Fibroblast of lung (primary cell): ENCODE measurements around the gene LBHD2. TPM values are rescaled to one million over a fixed set of nuclear protein-coding genes. Genes with fewer than 3 reads are reported as not detected.

Source experiments
- DNase-seq, 2 donors: peaks; one replicate each; pipeline versions ENCODE4 v3.0.0 to v3.0.0-alpha.2; 2010; ENCODE audit warnings: low read depth in 2 of 2
- H2AFZ ChIP-seq: 2 replicates; pipeline ENCODE4 v1.5.1; 2012; ENCODE audit warnings: low read length, control low read depth, inconsistent platforms
- H3K27ac ChIP-seq: 2 replicates; pipeline ENCODE4 v1.5.1; 2011; ENCODE audit warnings: low read length, control low read depth; ENCODE audit not compliant: insufficient read depth
- H3K27me3 ChIP-seq: 2 replicates; pipeline ENCODE4 v1.5.1; 2011; ENCODE audit warnings: mild to moderate bottlenecking, low read length; ENCODE audit not compliant: control insufficient read depth, insufficient read depth
- H3K36me3 ChIP-seq: 2 replicates; pipeline ENCODE4 v1.5.1; 2011; ENCODE audit warnings: low read length; ENCODE audit not compliant: control insufficient read depth, insufficient read depth
- H3K4me1 ChIP-seq: 2 replicates; pipeline ENCODE4 v1.5.1; 2011; ENCODE audit warnings: low read length; ENCODE audit not compliant: control insufficient read depth, insufficient read depth; ENCODE audit errors: extremely low read depth
- H3K4me2 ChIP-seq: 2 replicates; pipeline ENCODE4 v1.5.1; 2011; ENCODE audit warnings: low read length, control low read depth; ENCODE audit not compliant: insufficient read depth; ENCODE audit errors: extremely low read depth
- H3K4me3 ChIP-seq, 4 experiments: fragments of 200-600 bp in 1 of 4; sonication (generic) in 1 of 4; replicated peaks in 1 of 4; 2 replicates each; pipeline ENCODE4 v1.5.1; 2011 to 2016; ENCODE audit warnings: low read length in 4 of 4, low read depth in 3 of 4, mild to moderate bottlenecking in 3 of 4, control low read depth in 2 of 4, inconsistent platforms in 1 of 4, mixed read lengths in 1 of 4; ENCODE audit not compliant: insufficient read depth in 1 of 4; ENCODE audit errors: control extremely low read depth in 1 of 4
- H3K79me2 ChIP-seq: 2 replicates; pipeline ENCODE4 v1.5.1; 2012; ENCODE audit warnings: mild to moderate bottlenecking, low read length, inconsistent platforms; ENCODE audit not compliant: control insufficient read depth, insufficient read depth
- H3K9ac ChIP-seq: 2 replicates; pipeline ENCODE4 v1.5.1; 2011; ENCODE audit warnings: mild to moderate bottlenecking, low read length, control low read depth; ENCODE audit not compliant: insufficient read depth
- H3K9me3 ChIP-seq: 2 replicates; pipeline ENCODE4 v1.5.1; 2012; ENCODE audit warnings: low read depth, low read length; ENCODE audit not compliant: control insufficient read depth, insufficient read depth
- H4K20me1 ChIP-seq: 2 replicates; pipeline ENCODE4 v1.5.1; 2011; ENCODE audit warnings: low read length; ENCODE audit not compliant: control insufficient read depth, insufficient read depth; ENCODE audit errors: extremely low read depth
- EZH2 ChIP-seq: IDR thresholded peaks from 2 replicates; pipeline ENCODE4 v1.5.1; 2012; ENCODE audit warnings: low read length, control low read depth, mild to moderate bottlenecking; ENCODE audit errors: missing control alignments
- polyA plus RNA-seq, 2 donors: library from polyadenylated mRNA; depleted of rRNA in 1 of 2; stranded (reverse) in 1 of 2; unstranded in 1 of 2; fragments of >200 nt; gene quantifications; 2 replicates each; pipeline ENCODE4 v1.2.1, GENCODE V29; 2011 to 2012; ENCODE audit warnings: missing spikeins in 1 of 2
- total RNA-seq: library from RNA; depleted of rRNA; stranded (reverse); fragments of >200 nt; gene quantifications from 2 replicates; pipeline ENCODE4 v1.2.1, GENCODE V29; 2014
- TF ChIP-seq, protein P1 (sequence below), 2 donors: IDR thresholded peaks in 1 of 2; conservative IDR thresholded peaks in 1 of 2; 1 replicate in 1 of 2; 2 replicates in 1 of 2; pipeline ENCODE4 v1.5.1; 2011 to 2012; ENCODE audit warnings: low read length in 2 of 2, control low read depth in 1 of 2, inconsistent platforms in 1 of 2, low read depth in 1 of 2, mild to moderate bottlenecking in 1 of 2

Gene LBHD2
- total and polyA plus RNA-seq, 2 donors (not counting 1 experiment from before 2014, with no cell fraction given): not detected

DNA sequence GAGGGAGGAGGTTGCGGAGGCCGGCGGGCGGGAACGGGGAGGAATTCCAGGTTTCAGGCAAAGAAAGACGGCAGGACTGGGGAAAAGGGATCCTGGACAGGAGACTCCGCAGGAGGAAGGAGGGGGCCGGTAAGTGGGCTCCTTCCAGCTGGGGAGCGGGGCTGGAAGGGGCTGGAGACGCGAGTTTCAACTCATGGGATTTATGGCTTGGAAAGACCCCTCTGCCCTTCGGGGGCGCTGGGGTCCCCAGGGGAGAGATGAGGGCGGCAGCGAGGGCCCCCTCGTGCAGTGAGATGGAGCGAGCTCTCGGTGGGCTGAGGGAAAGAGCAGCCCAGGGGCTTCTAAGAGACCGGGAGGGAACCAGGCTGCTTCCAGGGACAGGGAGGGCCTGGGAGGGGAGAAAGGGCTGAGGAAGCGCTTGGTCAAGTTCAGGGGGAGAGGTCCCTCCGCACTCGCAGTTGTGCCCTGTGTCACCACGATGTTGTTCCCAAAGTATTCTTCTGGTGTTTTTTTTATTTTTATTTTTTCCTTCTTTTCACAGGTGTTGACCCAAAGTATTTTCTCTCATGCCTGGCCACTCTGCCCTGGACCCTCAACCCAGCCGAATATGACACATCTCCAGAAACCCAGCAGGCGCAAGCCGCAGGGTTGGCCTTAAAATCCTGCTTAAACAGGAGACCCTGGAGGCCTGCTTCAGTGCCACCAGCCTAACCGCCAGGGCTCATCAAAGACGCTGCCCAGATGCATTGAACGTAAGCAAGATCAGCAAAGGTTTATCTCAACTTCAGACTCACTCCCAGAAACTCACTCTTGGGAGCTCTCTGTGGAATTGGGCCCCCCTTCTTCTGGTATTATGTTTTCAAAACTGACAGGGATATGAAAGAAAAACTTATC is 55.4 kb downstream of the LBHD2 start:
- Histone ChIP-seq H3K4me1 (peaks cover 6% of the 10 kb centered on the region), H3K36me3 (peaks cover 7% of the 10 kb centered on the region), H3K9me3 (no peaks in the 10 kb centered on the region), H2AFZ (no peak overlapping the region), H3K4me2 (no peak overlapping the region), H3K4me3 (no peak overlapping the region), H3K27me3 (peaks cover 2% of the 10 kb centered on the region), H4K20me1 (no peaks in the 10 kb centered on the region), H3K27ac (no peak overlapping the region), H3K9ac (no peak overlapping the region), H3K79me2 (no peaks in the 10 kb centered on the region)
- DNase-seq: no peak
- TF ChIP-seq, protein P1, sequence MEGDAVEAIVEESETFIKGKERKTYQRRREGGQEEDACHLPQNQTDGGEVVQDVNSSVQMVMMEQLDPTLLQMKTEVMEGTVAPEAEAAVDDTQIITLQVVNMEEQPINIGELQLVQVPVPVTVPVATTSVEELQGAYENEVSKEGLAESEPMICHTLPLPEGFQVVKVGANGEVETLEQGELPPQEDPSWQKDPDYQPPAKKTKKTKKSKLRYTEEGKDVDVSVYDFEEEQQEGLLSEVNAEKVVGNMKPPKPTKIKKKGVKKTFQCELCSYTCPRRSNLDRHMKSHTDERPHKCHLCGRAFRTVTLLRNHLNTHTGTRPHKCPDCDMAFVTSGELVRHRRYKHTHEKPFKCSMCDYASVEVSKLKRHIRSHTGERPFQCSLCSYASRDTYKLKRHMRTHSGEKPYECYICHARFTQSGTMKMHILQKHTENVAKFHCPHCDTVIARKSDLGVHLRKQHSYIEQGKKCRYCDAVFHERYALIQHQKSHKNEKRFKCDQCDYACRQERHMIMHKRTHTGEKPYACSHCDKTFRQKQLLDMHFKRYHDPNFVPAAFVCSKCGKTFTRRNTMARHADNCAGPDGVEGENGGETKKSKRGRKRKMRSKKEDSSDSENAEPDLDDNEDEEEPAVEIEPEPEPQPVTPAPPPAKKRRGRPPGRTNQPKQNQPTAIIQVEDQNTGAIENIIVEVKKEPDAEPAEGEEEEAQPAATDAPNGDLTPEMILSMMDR (conservative IDR thresholded peaks at IDR 0.05 in 1 of 2, IDR thresholded peaks at IDR 0.05 in 1 of 2; ENCODE audit: low read depth in 1 of 2, low read length in 2 of 2): no peak
- TF ChIP-seq EZH2: no peak

Other genes with a start within 250 kb of the LBHD2 start
- gene AMN, start 161.5 kb upstream of the LBHD2 start, total RNA-seq: under 0.01 TPM in 2 replicates
- gene AMN, start 161.5 kb upstream of the LBHD2 start, polyA plus RNA-seq: not detected in 2 replicates
- gene CDC42BPB, start 26.7 kb upstream of the LBHD2 start, total RNA-seq: 66.8 and 98.3 TPM in 2 replicates
- 44.8 and 53.1 TPM in 2 replicates for gene CDC42BPB, start 26.7 kb upstream of the LBHD2 start, polyA plus RNA-seq
- 0.26 and 0.50 TPM in 2 replicates for gene EXOC3L4, start 10.5 kb downstream of the LBHD2 start, total RNA-seq
- gene EXOC3L4, start 10.5 kb downstream of the LBHD2 start, polyA plus RNA-seq: 0.18 and 0.39 TPM in 2 replicates
- 102 and 139 TPM in 2 replicates for gene TNFAIP2, start 39.3 kb downstream of the LBHD2 start, total RNA-seq
- 31.6 and 71.5 TPM in 2 replicates for gene TNFAIP2, start 39.3 kb downstream of the LBHD2 start, polyA plus RNA-seq